ENCODE results near the gene MRC2. TPM values are rescaled to one million over a fixed set of nuclear protein-coding genes. Genes with fewer than 3 reads are reported as not detected.
"Not testable (repeated sequence)": the region's sequence is repeated elsewhere in the genome, so short reads cannot be mapped to it uniquely, and the experiment has no call there.

Gene MRC2
- total and polyA plus RNA-seq, 4 experiments from 2014 or later: 0.71 to 8.7 (median 6.7) TPM; not detected in 1

DNA sequence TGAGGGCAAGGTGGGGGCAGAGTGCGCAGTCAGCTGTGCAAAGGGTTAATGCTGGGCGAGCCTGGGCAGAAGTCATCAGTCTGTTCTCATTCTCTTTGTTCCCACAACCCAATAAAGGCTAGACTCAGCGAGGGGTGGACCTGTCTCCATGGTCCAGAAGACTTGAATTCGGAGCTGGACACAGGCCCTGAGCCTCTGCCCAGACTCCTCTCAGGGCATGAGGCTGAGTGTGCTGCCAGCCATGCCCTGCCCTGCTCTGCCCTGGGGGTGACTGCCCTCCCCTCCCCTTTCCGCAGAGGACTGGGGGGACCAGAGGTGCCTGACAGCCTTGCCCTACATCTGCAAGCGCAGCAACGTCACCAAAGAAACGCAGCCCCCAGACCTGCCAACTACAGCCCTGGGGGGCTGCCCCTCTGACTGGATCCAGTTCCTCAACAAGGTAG is 54.5 kb downstream of the MRC2 start:
- H3K9me3 ChIP-seq (ENCODE audit: control insufficient read depth in 1 of 2, low read length in 2 of 2): no peaks in the 10 kb centered on the region
- CTCF ChIA-PET (ENCODE audit: partially characterized antibody): no interaction called here
- no peak for DNase-seq
- no peaks in the 10 kb centered on the region for H3K4me1 ChIP-seq (ENCODE audit: insufficient read depth, low read length)
- POLR2A ChIA-PET (ENCODE audit: partially characterized antibody): no interaction called here
- intact Hi-C loops (cut with micrococcal nuclease): no loop called here
- no peaks in the 10 kb centered on the region for H3K36me3 Mint-ChIP-seq
- no peak overlapping the region for H3K27ac ChIP-seq (ENCODE audit: low read depth, low read length)
- H3K4me3 ChIP-seq (ENCODE audit: low read length in 2 of 2): no peak overlapping the region
- H3K4me1 Mint-ChIP-seq: no peaks in the 10 kb centered on the region
- H3K4me3 Mint-ChIP-seq: no peak overlapping the region
- no peak overlapping the region for H3K27ac Mint-ChIP-seq
- H3K27me3 ChIP-seq (ENCODE audit: insufficient read depth, low read length): no peaks in the 10 kb centered on the region
- no peaks in the 10 kb centered on the region for H3K9me3 Mint-ChIP-seq
- H3K27me3 Mint-ChIP-seq: no peaks in the 10 kb centered on the region
- no peaks in the 10 kb centered on the region for H3K36me3 ChIP-seq (ENCODE audit: insufficient read depth, low read length)

- no peak overlapping the region for H3K4me3 Mint-ChIP-seq
- no peaks in the 10 kb centered on the region for H3K9me3 ChIP-seq (ENCODE audit: control insufficient read depth in 1 of 2, low read length in 2 of 2)
- no peaks in the 10 kb centered on the region for H3K36me3 ChIP-seq (ENCODE audit: insufficient read depth, low read length)
- H3K27ac Mint-ChIP-seq: no peak overlapping the region
- no peaks in the 10 kb centered on the region for H3K9me3 Mint-ChIP-seq
- intact Hi-C loops (cut with micrococcal nuclease): no loop called here
- no peaks in the 10 kb centered on the region for H3K27me3 Mint-ChIP-seq
- no peaks in the 10 kb centered on the region for H3K27me3 ChIP-seq (ENCODE audit: insufficient read depth, low read length)
- no peak overlapping the region for H3K4me3 ChIP-seq (ENCODE audit: low read length in 2 of 2)
- CTCF ChIA-PET (ENCODE audit: partially characterized antibody): no interaction called here
- H3K4me1 Mint-ChIP-seq: no peaks in the 10 kb centered on the region
- H3K27ac ChIP-seq (ENCODE audit: low read depth, low read length): no peak overlapping the region
- DNase-seq: no peak
- no peaks in the 10 kb centered on the region for H3K36me3 Mint-ChIP-seq
- POLR2A ChIA-PET (ENCODE audit: partially characterized antibody): no interaction called here
- H3K4me1 ChIP-seq (ENCODE audit: insufficient read depth, low read length): no peaks in the 10 kb centered on the region
Observed at GRCh38 chr17:62684179-62684578, 56.7 kb downstream of the MRC2 start.

DNA sequence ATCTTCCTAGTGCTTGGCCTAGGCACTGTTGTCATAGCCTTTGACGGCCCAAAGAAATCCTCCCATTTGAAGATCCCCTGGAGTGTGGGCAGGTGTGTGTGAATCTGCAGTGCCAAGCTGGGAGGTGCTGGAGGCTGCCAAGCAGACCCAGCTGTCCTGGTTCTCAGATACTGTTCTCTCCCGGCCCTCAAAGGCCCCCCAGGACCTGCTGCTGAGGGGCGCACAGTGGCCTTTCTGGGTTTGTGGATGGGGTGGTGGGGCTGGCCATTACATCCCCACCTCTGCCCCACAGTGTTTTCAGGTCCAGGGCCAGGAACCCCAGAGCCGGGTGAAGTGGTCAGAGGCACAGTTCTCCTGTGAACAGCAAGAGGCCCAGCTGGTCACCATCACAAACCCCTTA is 60.5 kb downstream of the MRC2 start:
- Histone ChIP-seq H3K4me3 (ENCODE audit: low read length in 2 of 2) (no peak overlapping the region), H3K36me3 (ENCODE audit: insufficient read depth, low read length) (no peaks in the 10 kb centered on the region), H3K4me1 (ENCODE audit: insufficient read depth, low read length) (no peaks in the 10 kb centered on the region), H3K9me3 (ENCODE audit: control insufficient read depth in 1 of 2, low read length in 2 of 2) (no peaks in the 10 kb centered on the region), H3K27ac (ENCODE audit: low read depth, low read length) (no peak overlapping the region), H3K27me3 (ENCODE audit: insufficient read depth, low read length) (no peaks in the 10 kb centered on the region)
- H3K4me1 Mint-ChIP-seq: no peaks in the 10 kb centered on the region
- H3K9me3 Mint-ChIP-seq: no peaks in the 10 kb centered on the region
- intact Hi-C loops (cut with micrococcal nuclease): no loop called here
- H3K36me3 Mint-ChIP-seq: no peaks in the 10 kb centered on the region
- no peak for DNase-seq
- CTCF ChIA-PET (ENCODE audit: partially characterized antibody): no interaction called here
- H3K4me3 Mint-ChIP-seq: no peak overlapping the region
- no peaks in the 10 kb centered on the region for H3K27me3 Mint-ChIP-seq
- H3K27ac Mint-ChIP-seq: peak overlapping the region in 1 of 7 donors; percentile 42
- POLR2A ChIA-PET (ENCODE audit: partially characterized antibody): no interaction called here

DNA sequence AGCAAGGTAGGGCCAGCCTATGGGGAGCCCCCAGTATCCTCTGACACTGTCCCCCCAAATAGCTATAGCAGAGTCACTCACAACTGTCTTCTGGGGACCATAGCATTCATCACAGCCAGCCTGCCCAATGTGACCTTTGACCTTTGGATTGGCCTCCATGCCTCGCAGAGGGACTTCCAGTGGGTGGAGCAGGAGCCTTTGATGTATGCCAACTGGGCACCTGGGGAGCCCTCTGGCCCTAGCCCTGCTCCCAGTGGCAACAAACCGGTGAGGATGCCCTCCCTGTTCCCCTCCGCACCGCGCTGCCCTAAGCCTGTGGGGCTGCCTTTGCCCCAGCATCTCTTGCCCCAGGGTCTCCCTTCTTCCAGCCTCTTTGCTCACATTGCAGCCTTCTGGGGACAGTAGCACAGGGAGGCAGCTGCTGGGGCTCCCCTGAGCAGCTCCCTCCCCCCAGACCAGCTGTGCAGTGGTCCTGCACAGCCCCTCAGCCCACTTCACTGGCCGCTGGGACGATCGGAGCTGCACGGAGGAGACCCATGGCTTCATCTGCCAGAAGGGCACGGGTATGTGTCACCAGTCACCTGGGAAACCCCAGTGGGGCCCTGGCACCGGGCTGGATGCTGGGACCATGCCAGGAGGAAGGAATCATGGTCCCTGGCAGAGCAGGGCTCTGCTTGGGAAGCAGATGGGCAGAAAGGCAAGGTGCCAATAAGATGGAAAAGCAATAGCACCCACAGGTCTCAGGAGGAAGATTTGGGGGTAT is 61.1 kb downstream of the MRC2 start:
- ChIA-PET POLR2A (ENCODE audit: partially characterized antibody) (no interaction called here), CTCF (ENCODE audit: partially characterized antibody) (no interaction called here)
- intact Hi-C loops (cut with micrococcal nuclease): no loop called here

DNA sequence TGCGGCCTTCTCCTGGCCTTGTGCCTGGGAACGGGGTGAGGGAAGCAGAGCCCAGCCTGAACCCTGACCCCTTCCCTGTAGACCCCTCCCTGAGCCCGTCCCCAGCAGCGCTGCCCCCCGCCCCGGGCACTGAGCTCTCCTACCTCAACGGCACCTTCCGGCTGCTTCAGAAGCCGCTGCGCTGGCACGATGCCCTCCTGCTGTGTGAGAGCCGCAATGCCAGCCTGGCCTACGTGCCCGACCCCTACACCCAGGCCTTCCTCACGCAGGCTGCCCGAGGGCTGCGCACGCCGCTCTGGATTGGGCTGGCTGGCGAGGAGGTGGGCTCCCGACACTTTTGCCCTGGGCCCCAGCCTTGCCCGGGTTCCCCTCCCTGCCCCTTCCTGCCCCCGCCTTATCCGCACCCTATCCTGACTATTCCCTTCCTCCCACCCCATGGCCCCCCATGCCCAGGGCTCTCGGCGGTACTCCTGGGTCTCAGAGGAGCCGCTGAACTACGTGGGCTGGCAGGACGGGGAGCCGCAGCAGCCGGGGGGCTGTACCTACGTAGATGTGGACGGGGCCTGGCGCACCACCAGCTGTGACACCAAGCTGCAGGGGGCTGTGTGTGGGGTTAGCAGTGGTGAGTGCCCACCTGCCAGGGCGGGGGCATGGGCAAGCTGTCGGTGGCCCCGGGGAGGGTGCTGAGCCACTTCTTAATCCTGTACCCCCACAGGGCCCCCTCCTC is 62.1 kb downstream of the MRC2 start:
- H3K4me3 ChIP-seq (ENCODE audit: low read length in 2 of 2): no peak overlapping the region
- no peaks in the 10 kb centered on the region for H3K4me1 ChIP-seq (ENCODE audit: insufficient read depth, low read length)
- H3K27me3 ChIP-seq (ENCODE audit: insufficient read depth, low read length): no peaks in the 10 kb centered on the region
- ChIA-PET POLR2A (ENCODE audit: partially characterized antibody) (no interaction called here), CTCF (ENCODE audit: partially characterized antibody) (interaction anchor here (0.9 kb wide), 1 partner anchor 35 kb away, joined by 3 read pairs; no protein-coding TSS in a partner anchor)
- Mint-ChIP-seq H3K4me3 (no peak overlapping the region), H3K9me3 (no peaks in the 10 kb centered on the region), H3K27ac (no peak overlapping the region), H3K27me3 (peaks cover 0 to 2% of the 10 kb centered on the region in 2 donors), H3K4me1 (no peaks in the 10 kb centered on the region), H3K36me3 (no peaks in the 10 kb centered on the region)
- H3K9me3 ChIP-seq (ENCODE audit: control insufficient read depth in 1 of 2, low read length in 2 of 2): no peaks in the 10 kb centered on the region
- DNase-seq: no peak
- H3K36me3 ChIP-seq (ENCODE audit: insufficient read depth, low read length): no peaks in the 10 kb centered on the region
- H3K27ac ChIP-seq (ENCODE audit: low read depth, low read length): no peak overlapping the region
- intact Hi-C loops (cut with micrococcal nuclease): no loop called here

More for the DNA sequence above, 61.1 kb downstream of the MRC2 start:
- no peaks in the 10 kb centered on the region for H3K9me3 Mint-ChIP-seq
- Histone ChIP-seq H3K4me3 (ENCODE audit: low read length in 2 of 2) (no peak overlapping the region), H3K27me3 (ENCODE audit: insufficient read depth, low read length) (no peaks in the 10 kb centered on the region), H3K36me3 (ENCODE audit: insufficient read depth, low read length) (no peaks in the 10 kb centered on the region), H3K4me1 (ENCODE audit: insufficient read depth, low read length) (no peaks in the 10 kb centered on the region), H3K9me3 (ENCODE audit: control insufficient read depth in 1 of 2, low read length in 2 of 2) (no peaks in the 10 kb centered on the region), H3K27ac (ENCODE audit: low read depth, low read length) (no peak overlapping the region)
- H3K4me3 Mint-ChIP-seq: peak overlapping the region in 1 of 8 donors; percentile 53
- H3K27me3 Mint-ChIP-seq: no peaks in the 10 kb centered on the region
- no peak overlapping the region for H3K27ac Mint-ChIP-seq
- H3K36me3 Mint-ChIP-seq: no peaks in the 10 kb centered on the region
- DNase-seq: no peak
- no peaks in the 10 kb centered on the region for H3K4me1 Mint-ChIP-seq

DNA sequence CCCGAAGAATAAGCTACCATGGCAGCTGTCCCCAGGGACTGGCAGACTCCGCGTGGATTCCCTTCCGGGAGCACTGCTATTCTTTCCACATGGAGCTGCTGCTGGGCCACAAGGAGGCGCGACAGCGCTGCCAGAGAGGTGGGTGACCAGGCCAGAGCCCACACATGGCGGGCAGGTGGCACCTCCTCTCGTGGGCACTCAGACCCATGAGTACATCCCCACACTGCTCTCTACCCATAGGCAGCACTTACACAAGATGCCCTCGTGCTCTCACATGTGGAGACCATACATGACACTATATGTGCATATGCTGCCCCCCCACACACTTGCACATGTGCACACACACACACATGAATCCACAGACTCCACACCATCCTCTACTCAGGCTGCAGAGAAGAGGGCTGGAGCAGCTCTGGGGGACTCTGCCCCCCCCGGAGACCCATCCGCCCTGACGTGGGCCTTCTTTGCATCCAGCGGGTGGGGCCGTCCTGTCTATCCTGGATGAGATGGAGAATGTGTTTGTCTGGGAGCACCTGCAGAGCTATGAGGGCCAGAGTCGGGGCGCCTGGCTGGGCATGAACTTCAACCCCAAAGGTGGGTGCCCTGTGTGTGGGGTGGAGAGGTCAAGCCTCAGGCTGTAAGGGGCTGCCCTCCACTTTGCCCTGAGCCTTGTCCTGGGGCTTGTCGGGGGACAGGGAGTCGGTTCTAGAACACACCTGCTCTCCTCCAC is 62.9 kb downstream of the MRC2 start:
- CTCF ChIA-PET (ENCODE audit: partially characterized antibody): interaction anchor here (0.9 kb wide), 1 partner anchor 34 kb away, joined by 3 read pairs; no protein-coding TSS in a partner anchor
- H3K27ac ChIP-seq (ENCODE audit: low read depth, low read length): no peak overlapping the region

DNA sequence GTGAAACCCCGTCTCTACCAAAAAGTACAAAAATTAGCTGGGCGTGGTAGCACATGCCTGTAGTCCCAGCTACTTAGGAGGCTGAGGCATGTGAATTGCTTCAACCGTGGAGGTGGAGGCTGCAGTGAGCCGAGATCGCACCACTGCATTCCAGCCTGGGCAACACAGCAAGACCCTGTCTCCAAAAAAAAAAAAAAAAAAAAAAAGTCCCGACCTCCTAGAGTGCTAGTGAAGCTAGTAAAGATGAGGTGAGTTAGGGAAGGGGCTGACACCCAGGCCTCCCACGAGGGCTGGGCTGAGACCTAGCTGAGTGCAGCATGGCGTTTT is 64.1 kb downstream of the MRC2 start:
- POLR2A ChIA-PET (ENCODE audit: partially characterized antibody); H3K36me3 ChIP-seq (ENCODE audit: insufficient read depth, low read length); intact Hi-C loops (cut with micrococcal nuclease); CTCF ChIA-PET (ENCODE audit: partially characterized antibody); H3K27ac ChIP-seq (ENCODE audit: low read depth, low read length); H3K27me3 Mint-ChIP-seq; H3K27me3 ChIP-seq (ENCODE audit: insufficient read depth, low read length); DNase-seq; H3K9me3 Mint-ChIP-seq; H3K4me1 ChIP-seq (ENCODE audit: insufficient read depth, low read length); H3K9me3 ChIP-seq (ENCODE audit: control insufficient read depth in 1 of 2, low read length in 2 of 2); H3K36me3 Mint-ChIP-seq; H3K4me3 Mint-ChIP-seq; H3K4me1 Mint-ChIP-seq; H3K4me3 ChIP-seq (ENCODE audit: low read length in 2 of 2); H3K27ac Mint-ChIP-seq: not testable (repeated sequence)

More for the DNA sequence above, 62.9 kb downstream of the MRC2 start:
- H3K4me3 Mint-ChIP-seq: no peak overlapping the region
- no peaks in the 10 kb centered on the region for H3K4me1 Mint-ChIP-seq
- Histone ChIP-seq H3K27me3 (ENCODE audit: insufficient read depth, low read length) (no peaks in the 10 kb centered on the region), H3K4me3 (ENCODE audit: low read length in 2 of 2) (no peak overlapping the region), H3K4me1 (ENCODE audit: insufficient read depth, low read length) (no peaks in the 10 kb centered on the region), H3K36me3 (ENCODE audit: insufficient read depth, low read length) (no peaks in the 10 kb centered on the region), H3K9me3 (ENCODE audit: control insufficient read depth in 1 of 2, low read length in 2 of 2) (no peaks in the 10 kb centered on the region)
- DNase-seq: no peak
- no peak overlapping the region for H3K27ac Mint-ChIP-seq
- no peaks in the 10 kb centered on the region for H3K36me3 Mint-ChIP-seq
- intact Hi-C loops (cut with micrococcal nuclease): no loop called here
- POLR2A ChIA-PET (ENCODE audit: partially characterized antibody): no interaction called here
- no peaks in the 10 kb centered on the region for H3K9me3 Mint-ChIP-seq
- peaks cover 0 to 2% of the 10 kb centered on the region in 2 donors for H3K27me3 Mint-ChIP-seq
